ENCODE data around the gene DOK5. TPM values are rescaled to one million over a fixed set of nuclear protein-coding genes. Genes with fewer than 3 reads are reported as not detected.

The DOK5 gene
- total and polyA plus RNA-seq, 2 of the 8 experiments (the other 6 are each of a cell fraction or from before 2014, with no cell fraction given): 8.9 to 15.0 TPM

GRCh38 chr20:54611708-54612412, 136.5 kb downstream of the DOK5 start:
- 94% methylated on average over 10 of the region's 10 CpGs; no CpG with 5 or more reads in 1 of the 2 experiments for WGBS, 2 experiments (ENCODE audit: extremely low coverage in 1 of 2, insufficient coverage in 1 of 2, insufficient read length in 1 of 2, insufficient replicate concordance in 2 of 2, low coverage in 1 of 2, low lambda C conversion rate in 2 of 2, missing lambda C conversion rate in 1 of 2)
- Histone ChIP-seq H4K91ac (replicated peaks; ENCODE audit: insufficient read length, low read length) (no peak overlapping the region), H2BK20ac (ENCODE audit: low read length) (no peak overlapping the region), H3K18ac (ENCODE audit: extremely low read depth, low read length) (no peak overlapping the region), H4K8ac (ENCODE audit: extremely low read depth, insufficient read depth, low read length) (no peak overlapping the region), H3K14ac (ENCODE audit: insufficient read length) (no peak overlapping the region), H3K23me2 (ENCODE audit: low read depth, low read length) (no peaks in the 10 kb centered on the region), H2BK15ac (ENCODE audit: low read length) (no peak overlapping the region), H3K56ac (replicated peaks; ENCODE audit: insufficient read length, low read depth, low read length) (no peak overlapping the region), H3K36me3 (ENCODE audit: control insufficient read depth in 2 of 4, insufficient read depth in 4 of 4, low read length in 3 of 4) (no peaks in the 10 kb centered on the region), H4K20me1 (replicated peaks in 1 of 2; ENCODE audit: control insufficient read depth in 1 of 2, insufficient read depth in 2 of 2, low read length in 2 of 2) (no peaks in the 10 kb centered on the region), H3K79me1 (ENCODE audit: low read depth, low read length) (no peaks in the 10 kb centered on the region), H3K27ac (ENCODE audit: low read depth, low read length) (no peak overlapping the region), H3K4ac (replicated peaks; ENCODE audit: insufficient read length, low read depth, low read length) (no peak overlapping the region), H3K9ac (replicated peaks in 1 of 4; ENCODE audit: extremely low read depth in 1 of 4, low read depth in 3 of 4, low read length in 3 of 4) (no peak overlapping the region), H2AFZ (ENCODE audit: low read length) (no peak overlapping the region), H3K4me2 (ENCODE audit: insufficient read depth in 1 of 2, low read depth in 2 of 2, low read length in 2 of 2) (no peak overlapping the region), H2AK5ac (ENCODE audit: low read depth, low read length) (no peak overlapping the region), H3K4me1 (replicated peaks in 1 of 4; ENCODE audit: control insufficient read depth in 3 of 4, insufficient read depth in 4 of 4, low read length in 3 of 4) (no peaks in the 10 kb centered on the region), H3K23ac (ENCODE audit: insufficient read length) (no peak overlapping the region), H3K9me3 (ENCODE audit: insufficient read depth in 2 of 2, low read depth in 1 of 2, low read length in 1 of 2) (no peaks in the 10 kb centered on the region), H3K4me3 (ENCODE audit: extremely low read depth in 1 of 4, insufficient read depth in 2 of 4, low read depth in 3 of 4, low read length in 4 of 4) (no peak overlapping the region), H4K5ac (ENCODE audit: insufficient read length, low read depth, low read length) (no peak overlapping the region), H3K27me3 (replicated peaks in 1 of 4; ENCODE audit: control insufficient read depth in 3 of 4, extremely low read depth in 1 of 4, insufficient read depth in 3 of 4, low read length in 3 of 4) (no peaks in the 10 kb centered on the region), H2BK5ac (ENCODE audit: low read depth, low read length) (no peak overlapping the region), H2BK12ac (ENCODE audit: low read depth, low read length) (no peak overlapping the region), H3K79me2 (ENCODE audit: control insufficient read depth in 1 of 2, insufficient read depth in 2 of 2, low read length in 2 of 2) (no peaks in the 10 kb centered on the region), H2BK120ac (replicated peaks; ENCODE audit: low read depth, low read length) (no peak overlapping the region)
- TF ChIP-seq KDM4A (IDR thresholded peaks at IDR 0.05; ENCODE audit: low read depth, low read length, severe bottlenecking): no peak
- TF ChIP-seq TEAD4 (IDR thresholded peaks at IDR 0.05; ENCODE audit: low read depth, low read length): no peak
- TF ChIP-seq, protein P1, sequence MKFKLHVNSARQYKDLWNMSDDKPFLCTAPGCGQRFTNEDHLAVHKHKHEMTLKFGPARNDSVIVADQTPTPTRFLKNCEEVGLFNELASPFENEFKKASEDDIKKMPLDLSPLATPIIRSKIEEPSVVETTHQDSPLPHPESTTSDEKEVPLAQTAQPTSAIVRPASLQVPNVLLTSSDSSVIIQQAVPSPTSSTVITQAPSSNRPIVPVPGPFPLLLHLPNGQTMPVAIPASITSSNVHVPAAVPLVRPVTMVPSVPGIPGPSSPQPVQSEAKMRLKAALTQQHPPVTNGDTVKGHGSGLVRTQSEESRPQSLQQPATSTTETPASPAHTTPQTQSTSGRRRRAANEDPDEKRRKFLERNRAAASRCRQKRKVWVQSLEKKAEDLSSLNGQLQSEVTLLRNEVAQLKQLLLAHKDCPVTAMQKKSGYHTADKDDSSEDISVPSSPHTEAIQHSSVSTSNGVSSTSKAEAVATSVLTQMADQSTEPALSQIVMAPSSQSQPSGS (IDR thresholded peaks at IDR 0.05; ENCODE audit: low read length): no peak
- no peak for TF ChIP-seq PHF8 (conservative IDR thresholded peaks at IDR 0.05; ENCODE audit: low read depth, low read length)
- DNase-seq (ENCODE audit: low read depth in 1 of 2, low spot score in 2 of 2) (no peak), FAIRE-seq (no peak)
- CTCF ChIA-PET (ENCODE audit: partially characterized antibody): interaction anchor here (1.0 kb wide), 1 partner anchor 10 kb away, joined by 3 read pairs; no protein-coding TSS in a partner anchor
- POLR2A ChIA-PET (ENCODE audit: partially characterized antibody): no interaction called here
